H54 (cell line): ENCODE measurements around the gene NANP.
"Not testable (repeated sequence)": the region's sequence is repeated elsewhere in the genome, so short reads cannot be mapped to it uniquely, and the experiment has no call there.

Experiments
- DNase-seq: peaks from one replicate; pipeline ENCODE4 v3.0.0; 2011; ENCODE audit warnings: low spot score, mixed read lengths; ENCODE audit not compliant: insufficient read length
- FAIRE-seq: peaks from 3 replicates; lab custom pipeline; 2011; peaks lifted over from hg19 to GRCh38; lab: Jason Lieb, UNC
- POLR2A ChIP-seq: IDR thresholded peaks from 2 replicates; pipeline ENCODE4 v1.6.1; 2011; ENCODE audit warnings: low read depth, mild to moderate bottlenecking, low read length

Gene NANP

DNA sequence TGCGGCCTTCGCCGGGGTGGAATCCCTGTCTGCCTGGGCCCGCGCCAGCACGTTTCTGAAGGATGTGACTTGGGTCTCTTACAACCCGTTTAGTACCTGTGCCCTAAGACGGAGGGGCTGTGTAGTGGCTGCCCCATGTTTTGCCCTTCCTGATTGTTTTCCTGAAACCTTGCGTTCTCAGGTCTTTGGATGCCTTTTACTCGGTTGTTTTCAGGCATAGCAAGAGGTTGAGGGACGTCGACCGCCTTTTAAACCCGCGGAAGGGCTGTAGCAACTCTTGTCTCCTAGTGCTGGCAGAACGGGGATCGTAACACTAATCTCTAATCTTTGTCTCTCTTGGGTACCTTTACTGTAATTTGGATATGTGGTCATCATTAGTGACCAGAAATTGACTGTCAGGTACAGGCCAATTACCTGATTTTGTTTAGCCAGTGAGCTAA, 706 bp upstream of the NANP start:
- DNase-seq (no peak), FAIRE-seq (no peak)
- no peak for TF ChIP-seq POLR2A

- no peak for FAIRE-seq
- no peak for TF ChIP-seq POLR2A
- peak; percentile 43 for DNase-seq
Measured at GRCh38 chr20:25623225-25623735, 534 bp downstream of the NANP start.

GRCh38 chr20:25622450-25623224, 1.2 kb downstream of the NANP start:
- DNase-seq (no peak), FAIRE-seq (no peak)
- no peak for TF ChIP-seq POLR2A

GRCh38 chr20:25622049-25622448, 1.8 kb downstream of the NANP start:
- DNase-seq, result no peak
- no peak for TF ChIP-seq POLR2A
- no peak for FAIRE-seq

DNA sequence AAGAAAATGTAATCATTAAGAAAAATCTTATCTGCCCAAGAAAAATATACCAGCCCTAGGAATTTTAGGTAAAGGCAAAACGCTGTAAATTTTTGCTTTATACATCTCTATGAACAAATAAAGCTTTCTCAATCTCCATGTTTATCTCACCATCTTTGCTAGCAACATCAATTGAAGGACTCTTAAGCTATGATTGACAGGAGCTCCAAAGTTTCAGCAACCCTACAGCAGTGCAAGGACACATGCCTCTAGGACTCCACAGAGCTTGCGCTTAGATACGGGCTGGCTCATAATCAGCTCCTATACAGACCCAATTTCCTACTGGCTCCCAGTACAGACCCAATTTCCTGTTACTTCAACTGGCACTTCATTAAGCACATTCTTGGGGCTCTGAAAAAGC, 4.3 kb downstream of the NANP start:
- no peak for TF ChIP-seq POLR2A
- DNase-seq (no peak), FAIRE-seq (no peak)

GRCh38 chr20:25608774-25609173, 15.0 kb downstream of the NANP start:
- no peak for TF ChIP-seq POLR2A

GRCh38 chr20:25606094-25606695, 17.6 kb downstream of the NANP start:
- no peak for DNase-seq
- FAIRE-seq, result no peak
- TF ChIP-seq POLR2A, result no peak

More at GRCh38 chr20:25608774-25609173, 15.0 kb downstream of the NANP start:
- FAIRE-seq, result no peak
- no peak for DNase-seq

- FAIRE-seq (no peak), DNase-seq (no peak)
- TF ChIP-seq POLR2A, result no peak
Measured at GRCh38 chr20:25605148-25605547, 18.7 kb downstream of the NANP start.

- FAIRE-seq (no peak), DNase-seq (no peak)
- no peak for TF ChIP-seq POLR2A
Measured at GRCh38 chr20:25604611-25605010, 19.2 kb downstream of the NANP start.

DNA sequence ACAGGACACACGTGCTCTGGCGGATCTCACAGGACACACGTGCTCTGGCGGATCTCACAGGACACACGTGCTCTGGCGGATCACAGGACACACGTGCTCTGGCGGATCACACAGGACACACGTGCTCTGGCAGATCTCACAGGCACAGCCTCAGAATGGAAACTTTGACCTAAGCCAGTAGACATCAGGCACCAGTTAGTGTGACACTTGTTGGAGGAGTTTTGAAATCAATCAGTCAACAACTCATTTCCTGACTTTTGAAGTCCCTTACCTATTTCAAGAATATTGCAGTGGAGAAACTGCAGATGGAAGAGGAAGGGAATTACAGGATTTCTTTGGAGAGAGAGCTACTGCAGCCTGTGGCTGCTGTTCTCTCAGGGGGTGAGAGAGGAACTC, 20.9 kb downstream of the NANP start:
- not testable (repeated sequence) for DNase-seq, FAIRE-seq

DNA sequence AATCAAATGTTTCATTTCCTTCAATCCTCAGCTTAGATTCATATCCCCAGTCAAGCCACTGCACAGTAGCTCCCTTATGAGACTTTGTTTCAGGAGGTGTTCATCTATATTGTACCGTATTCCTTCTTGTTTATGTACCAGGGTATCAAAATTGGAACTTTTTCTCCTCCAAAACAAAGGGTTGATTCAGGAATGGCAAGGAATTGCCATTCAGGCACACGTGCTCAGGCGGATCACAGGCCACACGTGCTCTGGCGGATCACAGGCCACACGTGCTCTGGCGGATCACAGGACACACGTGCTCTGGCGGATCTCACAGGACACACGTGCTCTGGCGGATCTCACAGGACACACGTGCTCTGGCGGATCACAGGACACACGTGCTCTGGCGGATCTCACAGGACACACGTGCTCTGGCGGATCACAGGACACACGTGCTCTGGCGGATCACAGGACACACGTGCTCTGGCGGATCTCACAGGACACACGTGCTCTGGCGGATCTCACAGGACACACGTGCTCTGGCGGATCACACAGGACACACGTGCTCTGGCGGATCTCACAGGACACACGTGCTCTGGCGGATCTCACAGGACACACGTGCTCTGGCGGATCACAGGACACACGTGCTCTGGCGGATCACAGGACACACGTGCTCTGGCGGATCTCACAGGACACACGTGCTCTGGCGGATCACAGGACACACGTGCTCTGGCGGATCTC, 21.5 kb downstream of the NANP start:
- FAIRE-seq, result not testable (repeated sequence)

DNA sequence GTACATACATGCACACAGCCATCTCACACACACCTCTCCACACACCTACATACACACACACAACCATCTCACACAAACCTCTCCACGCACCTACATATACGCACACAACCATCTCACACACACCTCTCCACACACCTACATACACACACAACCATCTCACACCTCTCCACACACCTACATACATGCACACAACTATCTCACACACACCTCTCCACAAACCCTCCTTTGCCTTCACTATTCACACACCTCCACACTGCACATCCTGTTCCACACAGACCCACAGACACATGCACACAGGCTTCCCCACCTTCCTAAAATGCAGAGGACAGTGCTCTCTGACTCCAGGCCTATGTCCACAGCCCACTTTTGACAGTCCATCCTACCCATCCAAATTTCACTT, 22.2 kb downstream of the NANP start:
- no peak for TF ChIP-seq POLR2A
- DNase-seq, result no peak
- FAIRE-seq, result no peak

More for the DNA sequence above, 21.5 kb downstream of the NANP start:
- DNase-seq, result not testable (repeated sequence)

GRCh38 chr20:25600632-25601031, 23.2 kb downstream of the NANP start:
- no peak for FAIRE-seq
- DNase-seq, result no peak
- no peak for TF ChIP-seq POLR2A
